Keratinocyte (primary cell): ENCODE data around the gene DMRTB1. TPM values are rescaled to one million over a fixed set of nuclear protein-coding genes. Genes with fewer than 3 reads are reported as not detected.

Experiments used
- DNase-seq: peaks from one replicate; pipeline ENCODE4 v3.0.0-alpha.2; 2011; ENCODE audit warnings: low read depth, missing footprints, low spot score
- FAIRE-seq: peaks from 2 replicates; lab custom pipeline; 2011; peaks lifted over from hg19 to GRCh38; lab: Jason Lieb, UNC
- H2AFZ ChIP-seq: 2 replicates; pipeline ENCODE4 v1.6.0; 2012; ENCODE audit warnings: low read length, control low read depth, inconsistent platforms; ENCODE audit not compliant: control insufficient read depth
- H3K27ac ChIP-seq: 2 replicates; pipeline ENCODE4 v1.5.1; 2011; ENCODE audit warnings: low read length; ENCODE audit not compliant: control insufficient read depth, insufficient read depth
- H3K27me3 ChIP-seq: 3 replicates; pipeline ENCODE4 v1.6.0; 2011; ENCODE audit warnings: low read length; ENCODE audit not compliant: control insufficient read depth, insufficient read depth; ENCODE audit errors: extremely low read depth
- H3K36me3 ChIP-seq, 2 experiments: 2 replicates in 1 of 2; 3 replicates in 1 of 2; pipeline ENCODE4 v1.5.1; 2011; ENCODE audit warnings: low read length in 2 of 2, mild to moderate bottlenecking in 1 of 2; ENCODE audit not compliant: control insufficient read depth in 2 of 2, insufficient read depth in 2 of 2; ENCODE audit errors: extremely low read depth in 1 of 2
- H3K4me1 ChIP-seq: 3 replicates; pipeline ENCODE4 v1.5.1; 2011; ENCODE audit warnings: low read length; ENCODE audit not compliant: control insufficient read depth, insufficient read depth; ENCODE audit errors: extremely low read depth
- H3K4me2 ChIP-seq: 3 replicates; pipeline ENCODE4 v1.6.0; 2011; ENCODE audit warnings: low read depth, low read length; ENCODE audit not compliant: control insufficient read depth, insufficient read depth; ENCODE audit errors: extremely low read depth
- H3K4me3 ChIP-seq, 3 experiments: fragments of 200-600 bp in 1 of 3; sonication (generic) in 1 of 3; 2 replicates in 2 of 3; 3 replicates in 1 of 3; pipeline ENCODE4 v1.5.1; 2011 to 2016; ENCODE audit warnings: low read length in 3 of 3, mild to moderate bottlenecking in 3 of 3, control low read depth in 2 of 3, inconsistent platforms in 1 of 3, low read depth in 1 of 3, mixed read lengths in 1 of 3, mixed run types in 1 of 3, moderate library complexity in 1 of 3; ENCODE audit not compliant: control insufficient read depth in 2 of 3, insufficient read depth in 2 of 3; ENCODE audit errors: extremely low read depth in 1 of 3
- H3K79me2 ChIP-seq: 2 replicates; pipeline ENCODE4 v1.6.0; 2012; ENCODE audit warnings: low read length; ENCODE audit not compliant: control insufficient read depth, insufficient read depth
- H3K9ac ChIP-seq: 3 replicates; pipeline ENCODE4 v1.6.0; 2011; ENCODE audit warnings: low read length; ENCODE audit not compliant: control insufficient read depth, insufficient read depth; ENCODE audit errors: extremely low read depth
- H3K9me1 ChIP-seq: 3 replicates; pipeline ENCODE4 v1.6.0; 2011; ENCODE audit warnings: low read length; ENCODE audit not compliant: control insufficient read depth, insufficient read depth; ENCODE audit errors: extremely low read depth
- H3K9me3 ChIP-seq: 2 replicates; pipeline ENCODE4 v1.5.1; 2012; ENCODE audit warnings: low read depth, low read length; ENCODE audit not compliant: control insufficient read depth
- H4K20me1 ChIP-seq: 3 replicates; pipeline ENCODE4 v1.6.0; 2011; ENCODE audit warnings: low read length; ENCODE audit not compliant: control insufficient read depth, insufficient read depth; ENCODE audit errors: extremely low read depth
- EZH2 ChIP-seq: IDR thresholded peaks from one replicate; pipeline ENCODE4 v1.6.1; 2012; ENCODE audit warnings: inconsistent platforms, mild to moderate bottlenecking, low read length, moderate library complexity
- dilution Hi-C: fragments of 300-500 bp; cut with MboI; formaldehyde crosslinking; loops from one replicate; pipeline ENCODE4 v1.7.0; 2020; ENCODE audit warnings: low sequenced_read_pairs; ENCODE audit not compliant: extremely low pct_ligation_motif_present
- polyA plus RNA-seq, 5 experiments: library from polyadenylated mRNA; depleted of rRNA in 3 of 5; stranded (reverse) in 3 of 5; stranded (forward) in 1 of 5; unstranded in 1 of 5; fragments of >200 nt; gene quantifications; 1 replicate in 1 of 5; 2 replicates in 3 of 5; 3 replicates in 1 of 5; pipeline versions ENCODE4 v1.2.1 to v1.2.3, GENCODE V29; 2011 to 2012; ENCODE audit warnings: missing spikeins in 2 of 5, low read depth in 1 of 5, low replicate concordance in 1 of 5
- TF ChIP-seq, protein P1 (sequence below), 3 experiments: IDR thresholded peaks in 1 of 3; conservative IDR thresholded peaks in 1 of 3; optimal IDR thresholded peaks in 1 of 3; 2 replicates in 2 of 3; 3 replicates in 1 of 3; pipeline versions ENCODE3 to v1.5.1; 2011; ENCODE audit warnings: low read length in 3 of 3, mild to moderate bottlenecking in 3 of 3, moderate library complexity in 2 of 3, control low read depth in 1 of 3, inconsistent platforms in 1 of 3; ENCODE audit not compliant: insufficient read depth in 2 of 3; ENCODE audit errors: extremely low read depth in 1 of 3

Gene DMRTB1
- polyA plus RNA-seq, 1 donor (not counting 4 experiments of a cell fraction or from before 2014, with no cell fraction given): not detected

DNA sequence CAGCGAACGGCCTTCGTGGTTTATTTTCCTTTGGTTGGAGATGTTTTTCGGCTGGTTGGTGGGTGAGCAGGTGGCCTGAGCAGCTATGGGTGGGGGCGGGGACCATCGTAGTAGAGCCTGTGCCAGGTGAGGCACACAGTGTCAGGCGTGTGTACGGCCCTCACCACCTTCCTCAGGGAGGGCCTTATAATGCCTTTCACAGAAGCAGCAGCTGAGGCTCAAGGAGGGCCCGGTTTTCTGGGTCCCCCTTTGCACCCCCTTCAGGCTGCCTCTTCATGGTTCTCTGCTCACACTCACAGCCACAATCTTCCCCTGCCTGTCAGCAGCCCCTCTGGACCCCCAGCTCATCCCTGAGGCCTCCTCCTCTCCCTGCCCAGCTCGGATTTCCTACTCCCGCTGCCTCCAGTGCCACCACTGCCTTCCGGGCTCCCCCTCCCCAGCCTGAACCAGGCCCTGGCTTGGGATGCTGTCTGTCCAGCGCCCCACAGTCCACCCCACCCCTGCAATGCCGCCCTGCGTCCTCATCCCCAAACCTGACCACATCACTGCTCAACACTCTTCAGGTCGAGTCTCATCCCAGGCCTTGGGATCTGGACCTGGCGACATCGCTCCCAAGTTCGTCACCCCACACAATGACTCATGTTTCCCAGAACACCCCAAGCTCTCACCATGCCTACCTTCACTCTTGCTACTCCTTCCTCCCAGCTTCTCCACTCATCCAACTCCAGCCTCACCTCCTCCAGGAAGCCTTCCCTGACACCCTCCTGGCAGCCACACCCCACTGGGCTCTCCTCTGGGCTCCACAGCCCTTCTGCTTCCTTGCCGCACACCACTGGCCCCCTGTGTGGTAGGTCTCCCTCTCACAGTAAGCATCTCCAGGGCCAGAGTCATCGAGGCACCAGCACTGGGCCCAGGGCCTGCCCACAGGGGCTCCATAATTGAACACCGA, 53.9 kb downstream of the DMRTB1 start:
- Histone ChIP-seq H3K9me3 (no peaks in the 10 kb centered on the region), H3K9ac (no peak overlapping the region), H3K4me3 (no peak overlapping the region), H2AFZ (no peak overlapping the region), H3K27ac (no peak overlapping the region), H3K27me3 (peaks cover 11% of the 10 kb centered on the region), H3K9me1 (no peaks in the 10 kb centered on the region), H3K36me3 (no peaks in the 10 kb centered on the region), H4K20me1 (no peaks in the 10 kb centered on the region), H3K4me1 (peaks cover 4% of the 10 kb centered on the region), H3K4me2 (no peak overlapping the region), H3K79me2 (no peaks in the 10 kb centered on the region)
- DNase-seq (no peak), FAIRE-seq (no peak)
- TF ChIP-seq, protein P1, sequence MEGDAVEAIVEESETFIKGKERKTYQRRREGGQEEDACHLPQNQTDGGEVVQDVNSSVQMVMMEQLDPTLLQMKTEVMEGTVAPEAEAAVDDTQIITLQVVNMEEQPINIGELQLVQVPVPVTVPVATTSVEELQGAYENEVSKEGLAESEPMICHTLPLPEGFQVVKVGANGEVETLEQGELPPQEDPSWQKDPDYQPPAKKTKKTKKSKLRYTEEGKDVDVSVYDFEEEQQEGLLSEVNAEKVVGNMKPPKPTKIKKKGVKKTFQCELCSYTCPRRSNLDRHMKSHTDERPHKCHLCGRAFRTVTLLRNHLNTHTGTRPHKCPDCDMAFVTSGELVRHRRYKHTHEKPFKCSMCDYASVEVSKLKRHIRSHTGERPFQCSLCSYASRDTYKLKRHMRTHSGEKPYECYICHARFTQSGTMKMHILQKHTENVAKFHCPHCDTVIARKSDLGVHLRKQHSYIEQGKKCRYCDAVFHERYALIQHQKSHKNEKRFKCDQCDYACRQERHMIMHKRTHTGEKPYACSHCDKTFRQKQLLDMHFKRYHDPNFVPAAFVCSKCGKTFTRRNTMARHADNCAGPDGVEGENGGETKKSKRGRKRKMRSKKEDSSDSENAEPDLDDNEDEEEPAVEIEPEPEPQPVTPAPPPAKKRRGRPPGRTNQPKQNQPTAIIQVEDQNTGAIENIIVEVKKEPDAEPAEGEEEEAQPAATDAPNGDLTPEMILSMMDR (optimal IDR thresholded peaks at IDR 0.05 in 1 of 3, IDR thresholded peaks at IDR 0.05 in 1 of 3, conservative IDR thresholded peaks at IDR 0.05 in 1 of 3; ENCODE audit: extremely low read depth in 1 of 3, insufficient read depth in 2 of 3, low read length in 3 of 3): no peak
- no peak for TF ChIP-seq EZH2
- dilution Hi-C loops: no loop called here

DNA sequence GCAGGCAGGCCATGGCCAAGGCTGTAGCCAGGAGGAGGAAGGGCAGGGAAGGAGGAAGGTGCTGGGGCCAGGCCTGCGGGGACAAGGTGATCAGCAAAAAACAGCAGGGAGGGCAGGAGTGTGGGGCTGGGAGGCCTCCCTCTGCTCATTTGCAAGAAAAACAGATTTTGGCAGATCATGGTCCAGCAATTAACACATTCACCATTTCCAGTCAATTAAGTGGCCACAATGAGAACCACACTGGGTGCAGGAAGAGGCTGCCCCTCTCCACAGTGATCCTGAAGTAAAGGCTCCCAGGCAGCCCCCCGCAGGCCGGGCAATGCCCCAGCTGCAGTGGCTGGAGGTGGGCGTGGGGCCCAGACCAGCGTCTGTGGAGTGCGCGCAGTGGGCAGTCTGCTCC, 54.6 kb downstream of the DMRTB1 start:
- Histone ChIP-seq H3K79me2 (no peaks in the 10 kb centered on the region), H3K27ac (no peak overlapping the region), H3K9me1 (no peaks in the 10 kb centered on the region), H3K9me3 (no peaks in the 10 kb centered on the region), H3K4me1 (peaks cover 3% of the 10 kb centered on the region), H3K27me3 (peaks cover 4% of the 10 kb centered on the region), H3K9ac (no peak overlapping the region), H2AFZ (no peak overlapping the region), H4K20me1 (no peaks in the 10 kb centered on the region), H3K4me2 (no peak overlapping the region), H3K4me3 (no peak overlapping the region), H3K36me3 (no peaks in the 10 kb centered on the region)
- DNase-seq (no peak), FAIRE-seq (no peak)
- dilution Hi-C loops: no loop called here
- TF ChIP-seq, protein P1 (optimal IDR thresholded peaks at IDR 0.05 in 1 of 3, IDR thresholded peaks at IDR 0.05 in 1 of 3, conservative IDR thresholded peaks at IDR 0.05 in 1 of 3; ENCODE audit: extremely low read depth in 1 of 3, insufficient read depth in 2 of 3, low read length in 3 of 3): no peak
- TF ChIP-seq EZH2: no peak
